GM12878 (cell line): ENCODE measurements around the gene ZNF385D. TPM values are rescaled to one million over a fixed set of nuclear protein-coding genes. Genes with fewer than 3 reads are reported as not detected.

ENCODE experiments used
- ATAC-seq: fragments of 200-7000 bp; cut with Tn5 transposase; 3 replicates; pipeline ENCODE4 v1.9.1; 2020; ENCODE audit warnings: mild to moderate bottlenecking, moderate library complexity
- BruUV-seq: library from RNA; stranded (reverse); fragments of 400-500 nt; replicated peaks from 2 replicates; lab custom pipeline; 2021; lab: Mats Ljungman, UMichigan
- CTCF ChIA-PET: fragments of 300-600 bp; sonication (Branson Sonifier 250); formaldehyde crosslinking; extraction: SDS; loops from one replicate; lab custom pipeline; 2021; ENCODE audit warnings: inconsistent platforms; lab: Yijun Ruan, JAX
- POLR2A ChIA-PET: fragments of 350-600 bp; formaldehyde crosslinking; extraction: SDS; loops from one replicate; lab custom pipeline; 2021; ENCODE audit warnings: inconsistent platforms; lab: Charles Lee
- RAD21 ChIA-PET: fragments of 300-600 bp; sonication (Branson Sonifier 250); formaldehyde crosslinking; loops from one replicate; lab custom pipeline; 2023; ENCODE audit warnings: antibody characterized with exemption; ENCODE audit not compliant: unreplicated experiment; lab: Charles Lee
- SMC1A ChIA-PET: fragments of 300-600 bp; sonication (Branson Sonifier 250); formaldehyde crosslinking; loops from one replicate; lab custom pipeline; 2023; ENCODE audit not compliant: unreplicated experiment, uncharacterized antibody; lab: Charles Lee
- DNase-seq: peaks from one replicate; pipeline ENCODE4 v3.0.0-alpha.2; 2011; ENCODE audit warnings: low read depth, low spot score
- FAIRE-seq: peaks from 3 replicates; lab custom pipeline; 2011; peaks lifted over from hg19 to GRCh38; lab: Jason Lieb, UNC
- H2AFZ ChIP-seq: 2 replicates; pipeline ENCODE4 v1.6.0; 2011; ENCODE audit warnings: low read depth, low read length, control low read depth; ENCODE audit not compliant: control insufficient read depth
- H3K27ac ChIP-seq: 2 replicates; pipeline ENCODE4 v1.5.1; 2011; ENCODE audit warnings: control low read depth; ENCODE audit not compliant: control insufficient read depth, insufficient read depth
- H3K27me3 ChIP-seq, 2 experiments: replicated peaks in 1 of 2; 2 replicates each; pipeline versions ENCODE4 v1.6.0 to v1.6.1; 2011; ENCODE audit warnings: low read length in 1 of 2; ENCODE audit not compliant: control insufficient read depth in 2 of 2, insufficient read depth in 2 of 2
- H3K36me3 ChIP-seq, 2 experiments: 2 replicates each; pipeline ENCODE4 v1.5.1; 2011; ENCODE audit warnings: low read length in 1 of 2; ENCODE audit not compliant: control insufficient read depth in 2 of 2, insufficient read depth in 2 of 2
- H3K4me1 ChIP-seq: 2 replicates; pipeline ENCODE4 v1.6.1; 2011; ENCODE audit warnings: mild to moderate bottlenecking, low read length, moderate library complexity, mixed read lengths; ENCODE audit not compliant: control insufficient read depth, insufficient read depth
- H3K4me2 ChIP-seq: 2 replicates; pipeline ENCODE4 v1.6.0; 2011; ENCODE audit warnings: control low read depth; ENCODE audit not compliant: control insufficient read depth, insufficient read depth
- H3K4me3 ChIP-seq: fragments of 200-600 bp; sonication (generic); 2 replicates; pipeline ENCODE4 v1.5.1; 2016
- H3K79me2 ChIP-seq: 2 replicates; pipeline ENCODE4 v1.6.0; 2011; ENCODE audit warnings: low read length; ENCODE audit not compliant: control insufficient read depth, insufficient read depth
- H3K9ac ChIP-seq: 2 replicates; pipeline ENCODE4 v1.8.0; 2011; ENCODE audit warnings: low read length, control low read depth, mixed read lengths; ENCODE audit not compliant: control insufficient read depth, insufficient read depth
- H3K9me3 ChIP-seq: replicated peaks from 3 replicates; pipeline ENCODE4 v1.5.1; 2011; ENCODE audit warnings: mild to moderate bottlenecking, low read length; ENCODE audit not compliant: control insufficient read depth, insufficient read depth
- H4K20me1 ChIP-seq: 2 replicates; pipeline ENCODE4 v1.6.0; 2011; ENCODE audit not compliant: control insufficient read depth, insufficient read depth
- CUX1 ChIP-seq: IDR thresholded peaks from 2 replicates; pipeline ENCODE4 v1.6.1; 2012; ENCODE audit warnings: improper control_type of control experiment, low read depth, low read length; ENCODE audit not compliant: insufficient replicate concordance
- GATAD2B ChIP-seq: fragments of 450-650 bp; conservative IDR thresholded peaks from 2 replicates; pipeline ENCODE4 v1.6.1; 2017; ENCODE audit warnings: low read depth, mild to moderate bottlenecking, moderate library complexity
- HDAC6 ChIP-seq: fragments of 200-600 bp; sonication (generic); IDR thresholded peaks from one replicate; pipeline ENCODE4 v1.8.0; 2017; ENCODE audit warnings: antibody characterized with exemption; ENCODE audit not compliant: unreplicated experiment
- LARP7 ChIP-seq: fragments of 450-650 bp; IDR thresholded peaks from 2 replicates; pipeline ENCODE4 v1.6.1; 2017; ENCODE audit warnings: mild to moderate bottlenecking
- RBBP5 ChIP-seq: fragments of 200-600 bp; sonication (generic); conservative IDR thresholded peaks from 2 replicates; pipeline ENCODE4 v1.6.1; 2016
- RCOR1 ChIP-seq: conservative IDR thresholded peaks from 2 replicates; pipeline ENCODE4 v1.6.1; 2012; ENCODE audit warnings: low read depth, low read length, improper control_type of control experiment
- TARDBP ChIP-seq: IDR thresholded peaks from 2 replicates; pipeline ENCODE4 v1.6.1; 2016; ENCODE audit warnings: borderline replicate concordance
- ZBTB33 ChIP-seq: fragments of 450-650 bp; IDR thresholded peaks from 2 replicates; pipeline ENCODE4 v1.6.1; 2017; ENCODE audit warnings: mild to moderate bottlenecking
- ZNF384 ChIP-seq: IDR thresholded peaks from 2 replicates; pipeline ENCODE4 v1.6.1; 2012; ENCODE audit warnings: low read depth, mild to moderate bottlenecking, low read length, improper control_type of control experiment, borderline replicate concordance
- ZNF622 ChIP-seq: fragments of 450-650 bp; IDR thresholded peaks from 2 replicates; pipeline ENCODE4 v1.6.1; 2017; ENCODE audit warnings: mild to moderate bottlenecking, inconsistent platforms
- WGBS: methylation state at CpG from one replicate; pipeline ENCODE4 v1.1.6; 2016; ENCODE audit warnings: low lambda C conversion rate; ENCODE audit not compliant: insufficient replicate concordance, insufficient coverage; ENCODE audit errors: missing lambda C conversion rate; 5-methylcytosine and 5-hydroxymethylcytosine counted together
- in situ Hi-C: fragments of 300-500 bp; cut with MboI; formaldehyde crosslinking; loops from 9 replicates; pipeline ENCODE4 v1.14.3; 2018; ENCODE audit warnings: mixed read lengths
- intact Hi-C: fragments of 100-400 bp; cut with micrococcal nuclease; formaldehyde crosslinking; loops from one replicate; pipeline ENCODE4 v1.14.2; 2022; ENCODE audit not compliant: unreplicated experiment
- polyA plus RNA-seq, 11 experiments: library from polyadenylated mRNA; depleted of rRNA in 4 of 11; unstranded in 6 of 11; stranded (reverse) in 5 of 11; fragments of >200 nt; fragmentation: Nextera tagmentation in 4 of 11; fragmentation: Illumina TruSeq in 1 of 11; extraction: Ambion mirVana in 4 of 11; extraction: Trizol in 1 of 11; gene quantifications; 1 replicate in 1 of 11; 2 replicates in 10 of 11; pipeline versions ENCODE4 v1.2.1 to v1.2.3, GENCODE V29; 2011 to 2016; ENCODE audit warnings: inconsistent platforms in 2 of 11, missing spikeins in 2 of 11, low read depth in 1 of 11
- total RNA-seq, 4 experiments: library from RNA; depleted of rRNA in 3 of 4; stranded (reverse); fragments of >200 nt in 3 of 4; fragmentation: Illumina TruSeq in 1 of 4; extraction: Trizol in 1 of 4; gene quantifications; 2 replicates each; pipeline versions ENCODE4 v1.2.1 to v1.2.3, GENCODE V29; 2013 to 2021

The ZNF385D gene
- total and polyA plus RNA-seq, 10 of the 15 experiments (the other 5 are each of a cell fraction or from before 2014, with no cell fraction given), result 0.01 to 0.62 (median 0.18) TPM; not detected in 5

- FAIRE-seq (no peak), DNase-seq (no peak), ATAC-seq (no peak)
- SMC1A ChIA-PET, result no interaction called here
- Histone ChIP-seq H3K79me2 (no peaks in the 10 kb centered on the region), H3K27ac (no peak overlapping the region), H2AFZ (no peak overlapping the region), H3K4me1 (no peaks in the 10 kb centered on the region), H3K4me2 (no peak overlapping the region), H4K20me1 (no peaks in the 10 kb centered on the region), H3K9me3 (no peaks in the 10 kb centered on the region), H3K9ac (no peak overlapping the region), H3K27me3 (no peaks in the 10 kb centered on the region), H3K36me3 (no peaks in the 10 kb centered on the region), H3K4me3 (no peak overlapping the region)
- CTCF ChIA-PET, result no interaction called here
- TF ChIP-seq HDAC6 (no peak), LARP7 (no peak)
- WGBS, result 6% methylated on average over 4 of the region's 4 CpGs
- intact Hi-C loops (no loop called here), in situ Hi-C loops (no loop called here)
- BruUV-seq, result no TSS peak
- POLR2A ChIA-PET, result no interaction called here
- RAD21 ChIA-PET, result no interaction called here
These were observed 357.2 kb downstream of the ZNF385D start for GRCh38 chr3:21393683-21394311.

- no peak for DNase-seq
- Histone ChIP-seq H4K20me1 (no peaks in the 10 kb centered on the region), H3K9me3 (no peaks in the 10 kb centered on the region), H3K4me3 (no peak overlapping the region), H3K4me1 (no peaks in the 10 kb centered on the region), H2AFZ (no peak overlapping the region), H3K4me2 (no peak overlapping the region), H3K27ac (no peak overlapping the region), H3K27me3 (no peaks in the 10 kb centered on the region), H3K36me3 (no peaks in the 10 kb centered on the region), H3K79me2 (no peaks in the 10 kb centered on the region), H3K9ac (no peak overlapping the region)
- BruUV-seq, result no TSS peak
- ChIA-PET CTCF (no interaction called here), SMC1A (no interaction called here), RAD21 (no interaction called here), POLR2A (no interaction called here)
- in situ Hi-C loops, result no loop called here
- no peak for FAIRE-seq
- intact Hi-C loops, result no loop called here
- ATAC-seq, result no peak
- 0% methylated on average over 1 of the region's 1 CpG for WGBS
- no peak for TF ChIP-seq TARDBP
- TF ChIP-seq RBBP5, result no peak
- no peak for TF ChIP-seq GATAD2B
- no peak for TF ChIP-seq ZNF384
- no peak for TF ChIP-seq ZNF622
- TF ChIP-seq ZBTB33, result no peak
- TF ChIP-seq CUX1, result no peak
- TF ChIP-seq RCOR1, result no peak
These were observed 358.5 kb downstream of the ZNF385D start for GRCh38 chr3:21392526-21392925.
